Spleen (tissue), 7 donors: ENCODE data around the gene METRNL.

Source experiments
- POLR2A ChIP-seq, 3 donors: fragments of 450-650 bp; IDR thresholded peaks; one replicate each; pipeline ENCODE4 v1.5.1; 2017; ENCODE audit warnings: antibody characterized with exemption in 3 of 3, mild to moderate bottlenecking in 1 of 3
- POLR2AphosphoS5 ChIP-seq, 3 donors: sonication (generic); formaldehyde crosslinking; IDR thresholded peaks; one replicate each; pipeline ENCODE4 v1.5.1; 2017; ENCODE audit warnings: antibody characterized with exemption in 3 of 3
- TF ChIP-seq, protein P1 (sequence below), 11 experiments: fragments of 200-600 bp in 7 of 11; fragments of 450-650 bp in 4 of 11; sonication (generic) in 4 of 11; IDR thresholded peaks in 8 of 11; conservative IDR thresholded peaks in 3 of 11; 1 replicate in 7 of 11; 2 replicates in 4 of 11; pipeline versions ENCODE4 v1.4.0 to v1.8.0; 2016 to 2021; ENCODE audit warnings: antibody characterized with exemption in 11 of 11, inconsistent platforms in 4 of 11, mild to moderate bottlenecking in 1 of 11
- donor health status: DM: no; HTN: no; CAD: no; lungs with moderate emphysema.
- donor health status: DM: no; HTN: no; CAD: no.
- donor health status: DM: no; HTN: no; CAD: no.

DNA sequence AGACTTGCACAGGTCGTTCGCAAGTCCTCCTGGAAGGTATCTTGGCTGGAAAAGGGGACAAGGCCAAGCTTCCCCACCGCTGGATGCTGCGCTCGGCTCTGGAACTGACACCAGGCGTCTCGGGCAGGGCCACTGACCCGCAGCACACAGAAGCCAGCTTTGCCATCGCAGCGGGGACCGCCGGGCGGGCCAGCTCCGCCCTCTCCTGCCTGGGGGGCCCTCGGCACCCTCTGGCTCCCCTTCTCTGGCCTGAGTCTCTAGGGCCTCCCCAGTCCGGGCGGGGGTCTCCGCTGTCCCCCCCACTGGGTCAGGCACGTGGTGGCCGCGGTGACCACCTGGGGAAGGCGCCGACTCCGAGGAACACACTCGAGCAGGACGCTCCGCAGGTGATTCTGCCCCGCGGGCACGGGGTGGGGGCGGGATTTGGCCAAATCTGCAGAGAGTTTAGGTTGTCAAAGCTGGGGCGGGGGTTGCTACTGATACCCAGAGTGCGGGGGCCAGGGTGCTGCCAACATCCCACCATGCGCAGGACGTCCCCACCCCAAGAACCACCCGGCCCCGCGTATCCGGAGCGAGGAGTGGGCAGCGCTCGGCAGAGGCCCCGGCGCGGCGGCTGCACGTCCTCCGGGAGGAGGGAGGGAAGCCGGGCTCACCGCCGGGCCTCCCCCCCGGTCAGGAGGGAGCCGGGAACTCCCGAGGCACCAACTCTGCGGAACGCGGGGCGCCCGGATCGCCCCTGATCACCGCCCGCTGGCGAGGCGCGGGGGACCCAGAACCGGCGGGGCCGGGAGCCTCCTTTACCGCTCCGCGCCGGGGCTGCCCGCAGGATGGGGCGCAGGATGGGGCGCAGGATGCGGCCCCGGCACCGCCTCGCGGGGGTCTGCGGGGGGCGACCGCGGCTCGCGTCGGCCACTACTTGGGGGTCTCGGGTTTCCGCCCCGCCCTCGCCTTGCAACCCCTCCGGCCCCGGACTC, 744 bp upstream of the METRNL start:
- TF ChIP-seq, protein P1, sequence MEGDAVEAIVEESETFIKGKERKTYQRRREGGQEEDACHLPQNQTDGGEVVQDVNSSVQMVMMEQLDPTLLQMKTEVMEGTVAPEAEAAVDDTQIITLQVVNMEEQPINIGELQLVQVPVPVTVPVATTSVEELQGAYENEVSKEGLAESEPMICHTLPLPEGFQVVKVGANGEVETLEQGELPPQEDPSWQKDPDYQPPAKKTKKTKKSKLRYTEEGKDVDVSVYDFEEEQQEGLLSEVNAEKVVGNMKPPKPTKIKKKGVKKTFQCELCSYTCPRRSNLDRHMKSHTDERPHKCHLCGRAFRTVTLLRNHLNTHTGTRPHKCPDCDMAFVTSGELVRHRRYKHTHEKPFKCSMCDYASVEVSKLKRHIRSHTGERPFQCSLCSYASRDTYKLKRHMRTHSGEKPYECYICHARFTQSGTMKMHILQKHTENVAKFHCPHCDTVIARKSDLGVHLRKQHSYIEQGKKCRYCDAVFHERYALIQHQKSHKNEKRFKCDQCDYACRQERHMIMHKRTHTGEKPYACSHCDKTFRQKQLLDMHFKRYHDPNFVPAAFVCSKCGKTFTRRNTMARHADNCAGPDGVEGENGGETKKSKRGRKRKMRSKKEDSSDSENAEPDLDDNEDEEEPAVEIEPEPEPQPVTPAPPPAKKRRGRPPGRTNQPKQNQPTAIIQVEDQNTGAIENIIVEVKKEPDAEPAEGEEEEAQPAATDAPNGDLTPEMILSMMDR (IDR thresholded peaks at IDR 0.05 in 8 of 11, conservative IDR thresholded peaks at IDR 0.05 in 3 of 11): no peak
- TF ChIP-seq POLR2AphosphoS5 (IDR thresholded peaks at IDR 0.05) (no peak), POLR2A (IDR thresholded peaks at IDR 0.05) (no peak)
